HG03159 (cell line): ENCODE results near the gene FOXD3.

Experiments used
- ATAC-seq: cut with Tn5 transposase; IDR thresholded peaks from one replicate; pipeline ENCODE4 v1.9.1; 2021; ENCODE audit warnings: mild to moderate bottlenecking, moderate library complexity; ENCODE audit not compliant: unreplicated experiment

FOXD3 gene

GRCh38 chr1:63320022-63320721 lies 2.2 kb upstream of the FOXD3 start:
- no peak for ATAC-seq

GRCh38 chr1:63321066-63321784 lies 1.1 kb upstream of the FOXD3 start:
- no peak for ATAC-seq

- no peak for ATAC-seq
Observed at GRCh38 chr1:63321785-63322113, 618 bp upstream of the FOXD3 start.

- ATAC-seq = no peak
Observed at GRCh38 chr1:63322944-63323864, 837 bp downstream of the FOXD3 start.

GRCh38 chr1:63323865-63324778 lies 1.8 kb downstream of the FOXD3 start:
- ATAC-seq = no peak

- ATAC-seq = no peak
Observed at GRCh38 chr1:63324779-63325119, 2.4 kb downstream of the FOXD3 start.

- no peak for ATAC-seq
Observed at GRCh38 chr1:63325279-63325985, 3.1 kb downstream of the FOXD3 start.

GRCh38 chr1:63326106-63326472 lies 3.7 kb downstream of the FOXD3 start:
- no peak for ATAC-seq

- ATAC-seq = no peak
Observed at GRCh38 chr1:63326473-63327380, 4.4 kb downstream of the FOXD3 start.

GRCh38 chr1:63327417-63328054 lies 5.2 kb downstream of the FOXD3 start:
- ATAC-seq = peak; percentile 52

- ATAC-seq = no peak
Observed at GRCh38 chr1:63328122-63328521, 5.8 kb downstream of the FOXD3 start.

GRCh38 chr1:63328781-63329180 lies 6.4 kb downstream of the FOXD3 start:
- no peak for ATAC-seq

- ATAC-seq = no peak
Observed at GRCh38 chr1:63329621-63330330, 7.4 kb downstream of the FOXD3 start.

GRCh38 chr1:63330331-63330916 lies 8.1 kb downstream of the FOXD3 start:
- ATAC-seq = no peak

- no peak for ATAC-seq
Observed at GRCh38 chr1:63342402-63342801, 20.0 kb downstream of the FOXD3 start.

- ATAC-seq = no peak
Observed at GRCh38 chr1:63343922-63344321, 21.6 kb downstream of the FOXD3 start.

GRCh38 chr1:63350320-63350719 lies 28.0 kb downstream of the FOXD3 start:
- ATAC-seq = no peak

- ATAC-seq = no peak
Observed at GRCh38 chr1:63352736-63353135, 30.4 kb downstream of the FOXD3 start.
